ENCODE measurements around the gene SLC19A1. TPM values are rescaled to one million over a fixed set of nuclear protein-coding genes. Genes with fewer than 3 reads are reported as not detected.

Gene SLC19A1
- total and polyA plus RNA-seq, 2 donors (not counting 1 experiment from before 2014, with no cell fraction given): 1.7 to 2.1 TPM

- H3K27me3 ChIP-seq (ENCODE audit: control insufficient read depth, insufficient read depth, low read length): no peaks in the 10 kb centered on the region
- H3K79me2 ChIP-seq (ENCODE audit: control insufficient read depth, insufficient read depth, low read length): no peaks in the 10 kb centered on the region
- no peaks in the 10 kb centered on the region for H3K4me1 ChIP-seq (ENCODE audit: control insufficient read depth, extremely low read depth, insufficient read depth, low read length)
- no peak overlapping the region for H3K4me3 ChIP-seq (replicated peaks in 1 of 4; ENCODE audit: control extremely low read depth in 1 of 4, insufficient read depth in 1 of 4, low read depth in 3 of 4, low read length in 4 of 4)
- H4K20me1 ChIP-seq (ENCODE audit: control insufficient read depth, extremely low read depth, insufficient read depth, low read length): no peaks in the 10 kb centered on the region
- H3K9ac ChIP-seq (ENCODE audit: insufficient read depth, low read length): no peak overlapping the region
- TF ChIP-seq EZH2 (IDR thresholded peaks at IDR 0.05; ENCODE audit: low read length, missing control alignments) (no peak), CTCF (conservative IDR thresholded peaks at IDR 0.05 in 1 of 2, IDR thresholded peaks at IDR 0.05 in 1 of 2; ENCODE audit: low read depth in 1 of 2, low read length in 2 of 2) (no peak)
- H3K4me2 ChIP-seq (ENCODE audit: extremely low read depth, insufficient read depth, low read length): no peak overlapping the region
- no peaks in the 10 kb centered on the region for H3K9me3 ChIP-seq (ENCODE audit: control insufficient read depth, insufficient read depth, low read depth, low read length)
- peaks cover 8% of the 10 kb centered on the region for H3K36me3 ChIP-seq (ENCODE audit: control insufficient read depth, insufficient read depth, low read length)
- no peak overlapping the region for H3K27ac ChIP-seq (ENCODE audit: insufficient read depth, low read length)
- no peak for DNase-seq (ENCODE audit: low read depth in 2 of 2)
- H2AFZ ChIP-seq (ENCODE audit: low read length): no peak overlapping the region
These were observed 48.7 kb downstream of the SLC19A1 start for GRCh38 chr21:45493401-45494001.

GRCh38 chr21:45492765-45493164 lies 49.5 kb downstream of the SLC19A1 start:
- DNase-seq (ENCODE audit: low read depth in 2 of 2): no peak
- no peak overlapping the region for H3K4me3 ChIP-seq (replicated peaks in 1 of 4; ENCODE audit: control extremely low read depth in 1 of 4, insufficient read depth in 1 of 4, low read depth in 3 of 4, low read length in 4 of 4)
- no peaks in the 10 kb centered on the region for H4K20me1 ChIP-seq (ENCODE audit: control insufficient read depth, extremely low read depth, insufficient read depth, low read length)
- H3K4me1 ChIP-seq (ENCODE audit: control insufficient read depth, extremely low read depth, insufficient read depth, low read length): no peaks in the 10 kb centered on the region
- no peaks in the 10 kb centered on the region for H3K27me3 ChIP-seq (ENCODE audit: control insufficient read depth, insufficient read depth, low read length)
- TF ChIP-seq EZH2 (IDR thresholded peaks at IDR 0.05; ENCODE audit: low read length, missing control alignments): no peak
- no peak for TF ChIP-seq CTCF (conservative IDR thresholded peaks at IDR 0.05 in 1 of 2, IDR thresholded peaks at IDR 0.05 in 1 of 2; ENCODE audit: low read depth in 1 of 2, low read length in 2 of 2)
- no peak overlapping the region for H3K27ac ChIP-seq (ENCODE audit: insufficient read depth, low read length)
- H3K79me2 ChIP-seq (ENCODE audit: control insufficient read depth, insufficient read depth, low read length): no peaks in the 10 kb centered on the region
- H3K36me3 ChIP-seq (ENCODE audit: control insufficient read depth, insufficient read depth, low read length): peaks cover 8% of the 10 kb centered on the region
- no peak overlapping the region for H3K9ac ChIP-seq (ENCODE audit: insufficient read depth, low read length)
- no peak overlapping the region for H2AFZ ChIP-seq (ENCODE audit: low read length)
- no peak overlapping the region for H3K4me2 ChIP-seq (ENCODE audit: extremely low read depth, insufficient read depth, low read length)
- no peaks in the 10 kb centered on the region for H3K9me3 ChIP-seq (ENCODE audit: control insufficient read depth, insufficient read depth, low read depth, low read length)

- no peak overlapping the region for H2AFZ ChIP-seq (ENCODE audit: low read length)
- H3K4me1 ChIP-seq (ENCODE audit: control insufficient read depth, extremely low read depth, insufficient read depth, low read length): no peaks in the 10 kb centered on the region
- TF ChIP-seq EZH2 (IDR thresholded peaks at IDR 0.05; ENCODE audit: low read length, missing control alignments): no peak
- TF ChIP-seq CTCF (conservative IDR thresholded peaks at IDR 0.05 in 1 of 2, IDR thresholded peaks at IDR 0.05 in 1 of 2; ENCODE audit: low read depth in 1 of 2, low read length in 2 of 2): no peak
- no peak overlapping the region for H3K4me3 ChIP-seq (replicated peaks in 1 of 4; ENCODE audit: control extremely low read depth in 1 of 4, insufficient read depth in 1 of 4, low read depth in 3 of 4, low read length in 4 of 4)
- DNase-seq (ENCODE audit: low read depth in 2 of 2): no peak
- no peaks in the 10 kb centered on the region for H3K9me3 ChIP-seq (ENCODE audit: control insufficient read depth, insufficient read depth, low read depth, low read length)
- no peaks in the 10 kb centered on the region for H3K27me3 ChIP-seq (ENCODE audit: control insufficient read depth, insufficient read depth, low read length)
- H3K79me2 ChIP-seq (ENCODE audit: control insufficient read depth, insufficient read depth, low read length): no peaks in the 10 kb centered on the region
- H3K4me2 ChIP-seq (ENCODE audit: extremely low read depth, insufficient read depth, low read length): no peak overlapping the region
- no peak overlapping the region for H3K27ac ChIP-seq (ENCODE audit: insufficient read depth, low read length)
- H3K36me3 ChIP-seq (ENCODE audit: control insufficient read depth, insufficient read depth, low read length): peaks cover 6% of the 10 kb centered on the region
- no peak overlapping the region for H3K9ac ChIP-seq (ENCODE audit: insufficient read depth, low read length)
- H4K20me1 ChIP-seq (ENCODE audit: control insufficient read depth, extremely low read depth, insufficient read depth, low read length): no peaks in the 10 kb centered on the region
These were observed 50.6 kb downstream of the SLC19A1 start for GRCh38 chr21:45491623-45492022.
